Germinal center (tissue), 1 donor: Measurements from ENCODE around the gene BID.
"Not testable (repeated sequence)": the region's sequence is repeated elsewhere in the genome, so short reads cannot be mapped to it uniquely, and the experiment has no call there.

ENCODE experiments used
- DNase-seq: peaks from one replicate; pipeline ENCODE4 v3.0.0; 2012; ENCODE audit warnings: mixed read lengths, low spot score

Gene BID

GRCh38 chr22:17703811-17704210, 70.5 kb downstream of the BID start:
- no peak for DNase-seq

- DNase-seq = no peak
Observed at GRCh38 chr22:17700778-17701177, 73.5 kb downstream of the BID start.

- no peak for DNase-seq
Observed at GRCh38 chr22:17699696-17700340, 74.5 kb downstream of the BID start.

GRCh38 chr22:17698948-17699347, 75.3 kb downstream of the BID start:
- DNase-seq = no peak

GRCh38 chr22:17698276-17698675, 76.0 kb downstream of the BID start:
- not testable (repeated sequence) for DNase-seq

- not testable (repeated sequence) for DNase-seq
Observed at GRCh38 chr22:17697196-17697595, 77.1 kb downstream of the BID start.

- no peak for DNase-seq
Observed at GRCh38 chr22:17695986-17696385, 78.3 kb downstream of the BID start.

- DNase-seq = no peak
Observed at GRCh38 chr22:17694752-17695151, 79.5 kb downstream of the BID start.

GRCh38 chr22:17694193-17694592, 80.1 kb downstream of the BID start:
- no peak for DNase-seq

GRCh38 chr22:17692841-17693240, 81.4 kb downstream of the BID start:
- no peak for DNase-seq

- peak; percentile 12 for DNase-seq
Observed at GRCh38 chr22:17684245-17684644, 90.0 kb downstream of the BID start.
